ENCODE measurements around the gene MAG. TPM values are rescaled to one million over a fixed set of nuclear protein-coding genes. Genes with fewer than 3 reads are reported as not detected.

Gene MAG
- total RNA-seq, 1 donor from 2014 or later = not detected

DNA sequence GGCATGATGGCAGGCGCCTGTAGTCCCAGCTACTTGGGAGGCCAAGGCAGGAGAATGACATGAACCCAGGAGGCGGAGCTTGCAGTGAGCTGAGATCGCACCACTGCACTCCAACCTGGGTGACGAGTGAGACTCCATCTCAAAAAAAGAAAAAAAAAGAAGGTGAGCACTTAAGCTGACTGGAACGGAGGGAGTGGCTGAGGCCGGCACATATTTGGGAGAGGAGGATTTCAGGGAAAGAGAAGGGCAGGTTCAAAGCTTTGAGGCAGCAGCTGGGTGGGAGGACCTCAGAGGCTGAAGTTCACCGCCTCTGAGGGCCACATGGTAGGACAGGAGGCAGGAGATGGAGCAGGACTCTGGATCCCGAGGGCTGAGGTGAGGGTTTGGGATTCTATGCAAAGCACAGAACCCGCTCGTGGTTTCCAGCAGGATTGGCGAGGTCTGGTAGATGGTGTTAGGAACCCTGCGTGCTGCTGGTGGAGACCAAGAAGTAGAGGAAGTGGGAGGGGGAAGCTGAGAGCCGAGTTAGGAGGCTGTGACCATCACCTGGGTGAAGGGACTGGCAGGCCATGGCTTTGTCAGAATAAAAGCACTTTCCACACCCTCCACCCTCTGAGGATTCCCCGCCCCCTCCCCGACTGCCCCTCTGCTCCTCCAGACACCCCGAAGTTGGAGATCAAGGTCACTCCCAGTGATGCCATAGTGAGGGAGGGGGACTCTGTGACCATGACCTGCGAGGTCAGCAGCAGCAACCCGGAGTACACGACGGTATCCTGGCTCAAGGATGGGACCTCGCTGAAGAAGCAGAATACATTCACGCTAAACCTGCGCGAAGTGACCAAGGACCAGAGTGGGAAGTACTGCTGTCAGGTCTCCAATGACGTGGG lies 45.4 kb downstream of the MAG start:
- no peak overlapping the region for H3K4me3 Mint-ChIP-seq
- no peaks in the 10 kb centered on the region for H3K36me3 Mint-ChIP-seq (ENCODE audit: low read depth)
- TF ChIP-seq, protein P1, sequence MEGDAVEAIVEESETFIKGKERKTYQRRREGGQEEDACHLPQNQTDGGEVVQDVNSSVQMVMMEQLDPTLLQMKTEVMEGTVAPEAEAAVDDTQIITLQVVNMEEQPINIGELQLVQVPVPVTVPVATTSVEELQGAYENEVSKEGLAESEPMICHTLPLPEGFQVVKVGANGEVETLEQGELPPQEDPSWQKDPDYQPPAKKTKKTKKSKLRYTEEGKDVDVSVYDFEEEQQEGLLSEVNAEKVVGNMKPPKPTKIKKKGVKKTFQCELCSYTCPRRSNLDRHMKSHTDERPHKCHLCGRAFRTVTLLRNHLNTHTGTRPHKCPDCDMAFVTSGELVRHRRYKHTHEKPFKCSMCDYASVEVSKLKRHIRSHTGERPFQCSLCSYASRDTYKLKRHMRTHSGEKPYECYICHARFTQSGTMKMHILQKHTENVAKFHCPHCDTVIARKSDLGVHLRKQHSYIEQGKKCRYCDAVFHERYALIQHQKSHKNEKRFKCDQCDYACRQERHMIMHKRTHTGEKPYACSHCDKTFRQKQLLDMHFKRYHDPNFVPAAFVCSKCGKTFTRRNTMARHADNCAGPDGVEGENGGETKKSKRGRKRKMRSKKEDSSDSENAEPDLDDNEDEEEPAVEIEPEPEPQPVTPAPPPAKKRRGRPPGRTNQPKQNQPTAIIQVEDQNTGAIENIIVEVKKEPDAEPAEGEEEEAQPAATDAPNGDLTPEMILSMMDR (conservative IDR thresholded peaks at IDR 0.05) = no peak
- H3K27ac Mint-ChIP-seq (ENCODE audit: unreplicated experiment) = no peak overlapping the region
- no peak for DNase-seq (ENCODE audit: low read depth, low spot score)
- H3K27me3 Mint-ChIP-seq (ENCODE audit: low read depth) = peaks cover 5% of the 10 kb centered on the region
- no peaks in the 10 kb centered on the region for H3K9me3 Mint-ChIP-seq
- no peaks in the 10 kb centered on the region for H3K4me1 Mint-ChIP-seq

GRCh38 chr19:35337984-35338296 lies 46.0 kb downstream of the MAG start:
- DNase-seq (ENCODE audit: low read depth, low spot score) = no peak
- Mint-ChIP-seq H3K36me3 (ENCODE audit: low read depth) (no peaks in the 10 kb centered on the region), H3K27me3 (ENCODE audit: low read depth) (peaks cover 6% of the 10 kb centered on the region), H3K4me3 (no peak overlapping the region), H3K27ac (ENCODE audit: unreplicated experiment) (no peak overlapping the region), H3K9me3 (no peaks in the 10 kb centered on the region), H3K4me1 (no peaks in the 10 kb centered on the region)
- TF ChIP-seq, protein P1 (conservative IDR thresholded peaks at IDR 0.05) = no peak

DNA sequence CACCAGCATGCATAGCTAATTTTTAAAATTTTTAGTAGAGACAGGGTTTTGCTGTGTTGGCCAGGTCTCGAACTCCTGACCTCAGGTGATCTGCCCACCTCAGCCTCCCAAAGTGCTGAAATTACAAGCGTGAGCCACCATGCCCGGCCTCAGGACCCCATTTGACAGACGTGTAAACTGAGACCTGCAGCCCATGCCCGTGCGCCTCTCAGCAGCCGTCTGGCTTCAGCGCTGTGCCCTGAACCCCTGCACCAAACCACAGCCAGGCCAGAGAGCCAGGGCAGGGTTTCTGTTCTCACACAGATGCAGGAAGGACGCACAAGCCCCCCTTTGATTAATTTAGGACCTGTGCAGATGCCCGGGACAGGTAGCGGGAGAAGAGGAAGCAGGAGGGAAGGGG lies 48.5 kb downstream of the MAG start:
- TF ChIP-seq, protein P1 (conservative IDR thresholded peaks at IDR 0.05) = no peak
- Mint-ChIP-seq H3K36me3 (ENCODE audit: low read depth) (no peaks in the 10 kb centered on the region), H3K27ac (ENCODE audit: unreplicated experiment) (no peak overlapping the region), H3K4me1 (no peaks in the 10 kb centered on the region), H3K9me3 (no peaks in the 10 kb centered on the region), H3K27me3 (ENCODE audit: low read depth) (peaks cover 10% of the 10 kb centered on the region), H3K4me3 (no peak overlapping the region)
- DNase-seq (ENCODE audit: low read depth, low spot score) = no peak

DNA sequence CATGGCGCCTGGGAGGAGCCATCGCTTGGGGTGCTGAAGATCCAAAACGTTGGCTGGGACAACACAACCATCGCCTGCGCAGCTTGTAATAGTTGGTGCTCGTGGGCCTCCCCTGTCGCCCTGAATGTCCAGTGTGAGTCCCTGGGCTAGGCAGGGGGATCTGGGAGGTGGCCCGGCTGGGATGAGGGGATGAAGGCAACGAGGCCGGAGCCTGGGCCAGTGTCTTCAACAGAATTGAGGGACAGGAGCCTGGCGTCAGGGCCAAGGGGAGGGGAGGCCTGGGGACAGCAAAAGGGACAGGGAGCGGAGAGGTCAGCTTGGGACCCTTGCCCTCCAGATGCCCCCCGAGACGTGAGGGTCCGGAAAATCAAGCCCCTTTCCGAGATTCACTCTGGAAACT lies 49.0 kb downstream of the MAG start:
- no peaks in the 10 kb centered on the region for H3K4me1 Mint-ChIP-seq
- TF ChIP-seq, protein P1 (conservative IDR thresholded peaks at IDR 0.05) = no peak
- no peaks in the 10 kb centered on the region for H3K36me3 Mint-ChIP-seq (ENCODE audit: low read depth)
- H3K4me3 Mint-ChIP-seq = no peak overlapping the region
- no peaks in the 10 kb centered on the region for H3K9me3 Mint-ChIP-seq
- peaks cover 10% of the 10 kb centered on the region for H3K27me3 Mint-ChIP-seq (ENCODE audit: low read depth)
- no peak overlapping the region for H3K27ac Mint-ChIP-seq (ENCODE audit: unreplicated experiment)
- DNase-seq (ENCODE audit: low read depth, low spot score) = no peak

DNA sequence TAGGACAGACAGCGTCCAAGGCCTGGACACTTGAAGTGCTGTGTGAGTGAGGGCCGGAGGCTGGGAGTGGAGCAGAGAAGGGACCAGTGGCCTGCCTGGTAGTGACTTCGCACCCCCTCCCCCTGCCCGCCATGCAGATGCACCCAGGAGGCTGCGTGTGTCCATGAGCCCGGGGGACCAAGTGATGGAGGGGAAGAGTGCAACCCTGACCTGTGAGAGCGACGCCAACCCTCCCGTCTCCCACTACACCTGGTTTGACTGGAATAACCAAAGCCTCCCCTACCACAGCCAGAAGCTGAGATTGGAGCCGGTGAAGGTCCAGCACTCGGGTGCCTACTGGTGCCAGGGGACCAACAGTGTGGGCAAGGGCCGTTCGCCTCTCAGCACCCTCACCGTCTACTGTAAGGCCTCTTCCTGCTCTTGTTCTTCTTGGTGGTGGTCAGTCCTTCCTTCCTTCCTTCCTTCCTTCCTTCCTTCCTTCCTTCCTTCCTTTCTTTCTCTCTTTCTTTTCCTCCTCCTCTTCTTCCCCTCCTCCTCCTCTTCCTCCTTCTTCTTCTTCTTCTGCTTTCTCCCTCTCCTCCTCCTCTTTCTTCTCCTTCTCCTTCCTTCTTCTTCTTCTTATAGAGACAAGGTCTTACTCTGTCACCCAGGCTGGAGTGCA lies 49.7 kb downstream of the MAG start:
- DNase-seq (ENCODE audit: low read depth, low spot score) = no peak
- TF ChIP-seq, protein P1 (conservative IDR thresholded peaks at IDR 0.05) = no peak
- peaks cover 16% of the 10 kb centered on the region for H3K27me3 Mint-ChIP-seq (ENCODE audit: low read depth)
- H3K4me3 Mint-ChIP-seq = no peak overlapping the region
- no peak overlapping the region for H3K27ac Mint-ChIP-seq (ENCODE audit: unreplicated experiment)
- no peaks in the 10 kb centered on the region for H3K9me3 Mint-ChIP-seq
- no peaks in the 10 kb centered on the region for H3K4me1 Mint-ChIP-seq
- no peaks in the 10 kb centered on the region for H3K36me3 Mint-ChIP-seq (ENCODE audit: low read depth)

Data from neural crest cell (in vitro differentiated cells).